Measurements from ENCODE around the gene DUSP3. TPM values are rescaled to one million over a fixed set of nuclear protein-coding genes. Genes with fewer than 3 reads are reported as not detected.

Gene DUSP3
- total RNA-seq: 10 to 100 TPM in 3 of 5 experiments, 1 to 10 TPM in 2; 8.5 to 31.0 (median 11.0) TPM
- 1 to 10 TPM; 5.4 to 6.1 TPM for polyA plus RNA-seq
- 13.5 reads per million, percentile 42 among the genes with 10 or more reads in this experiment for total RNA-seq

GRCh38 chr17:43778337-43779144, at the start of gene DUSP3:
DUSP3 (minus strand) TSS chr17:43778977; CDS start chr17:43778924, 53 bp downstream.
- ChIA-PET POLR2A (interaction anchor here (1.0 kb wide), 1 partner anchor 780 kb away, joined by 3 read pairs; the partner anchor contains the start of gene RPL27), CTCF (interaction anchor here (1.1 to 1.3 kb wide), 2 partner anchors 11 to 68 kb away, joined by 3 to 4 read pairs; partner anchors contain the start of gene CD300LG)
- DNase-seq: peak; percentile 70 to 82 (median 78)
- H3K27me3 ChIP-seq (ENCODE audit: control insufficient read depth in 2 of 2, insufficient read depth in 2 of 2, low read length in 2 of 2): no peaks in the 10 kb centered on the region
- peaks cover 0 to 20% (median 0%) of the 10 kb centered on the region in 3 experiments for H3K36me3 ChIP-seq (ENCODE audit: control insufficient read depth in 2 of 3, insufficient read depth in 3 of 3, low read length in 3 of 3)
- Mint-ChIP-seq H3K36me3 (peaks cover 0 to 4% (median 0%) of the 10 kb centered on the region in 5 donors), H3K4me1 (peaks cover 0 to 15% (median 10%) of the 10 kb centered on the region in 7 donors), H3K9me3 (no peaks in the 10 kb centered on the region), H3K27ac (peak within 1 kb of the TSS in 7 of 9 donors; percentile 71 to 86 (median 78)), H3K4me3 (peak within 1 kb of the TSS; percentile 80 to 89 (median 84)), H3K27me3 (peaks cover 16 to 38% (median 24%) of the 10 kb centered on the region in 5 donors)
- peak within 1 kb of the TSS; percentile 79 for H3K27ac ChIP-seq (ENCODE audit: low read depth, low read length)
- H3K9me3 ChIP-seq (ENCODE audit: control insufficient read depth in 2 of 3, low read length in 3 of 3): no peaks in the 10 kb centered on the region
- H3K4me3 ChIP-seq (ENCODE audit: low read length): peak within 1 kb of the TSS; percentile 74
- intact Hi-C loops (cut with micrococcal nuclease): loop anchor here in 1 of 2 donors (1.0 to 5.0 kb wide), 2 partner anchors 54 to 68 kb away; partner anchors contain the start of gene MPP3
- H3K4me1 ChIP-seq (ENCODE audit: control insufficient read depth in 2 of 2, insufficient read depth in 2 of 2, low read length in 2 of 2): peaks cover 7% of the 10 kb centered on the region in 2 donors
- ATAC-seq: peak; percentile 97

- no peak overlapping the region for H3K4me3 Mint-ChIP-seq
- H3K36me3 Mint-ChIP-seq: no peaks in the 10 kb centered on the region
- DNase-seq: no peak
- Histone ChIP-seq H3K27me3 (ENCODE audit: control insufficient read depth in 2 of 2, insufficient read depth in 2 of 2, low read length in 2 of 2) (no peaks in the 10 kb centered on the region), H3K27ac (ENCODE audit: low read depth, low read length) (no peak overlapping the region), H3K36me3 (ENCODE audit: control insufficient read depth in 2 of 3, insufficient read depth in 3 of 3, low read length in 3 of 3) (no peaks in the 10 kb centered on the region), H3K9me3 (ENCODE audit: control insufficient read depth in 2 of 3, low read length in 3 of 3) (no peaks in the 10 kb centered on the region), H3K4me3 (ENCODE audit: low read length) (no peak overlapping the region), H3K4me1 (ENCODE audit: control insufficient read depth in 2 of 2, insufficient read depth in 2 of 2, low read length in 2 of 2) (no peaks in the 10 kb centered on the region)
- H3K27ac Mint-ChIP-seq: no peak overlapping the region
- H3K4me1 Mint-ChIP-seq: peaks cover 0 to 15% (median 7%) of the 10 kb centered on the region in 7 donors
- H3K27me3 Mint-ChIP-seq: peaks cover 0 to 31% (median 0%) of the 10 kb centered on the region in 5 donors
- POLR2A ChIA-PET: no interaction called here
- no peaks in the 10 kb centered on the region for H3K9me3 Mint-ChIP-seq
- CTCF ChIA-PET: interaction anchor here (1.5 kb wide), 1 partner anchor 11 kb away, joined by 3 read pairs; no protein-coding TSS in a partner anchor
- intact Hi-C loops (cut with micrococcal nuclease): no loop called here
- ATAC-seq: no peak
Measured at GRCh38 chr17:43827596-43827995, 48.8 kb upstream of the DUSP3 start.

- Histone ChIP-seq H3K36me3 (ENCODE audit: control insufficient read depth in 2 of 3, insufficient read depth in 3 of 3, low read length in 3 of 3) (no peaks in the 10 kb centered on the region), H3K27ac (ENCODE audit: low read depth, low read length) (no peak overlapping the region), H3K4me3 (ENCODE audit: low read length) (no peak overlapping the region), H3K4me1 (ENCODE audit: control insufficient read depth in 2 of 2, insufficient read depth in 2 of 2, low read length in 2 of 2) (no peaks in the 10 kb centered on the region), H3K27me3 (ENCODE audit: control insufficient read depth in 2 of 2, insufficient read depth in 2 of 2, low read length in 2 of 2) (no peaks in the 10 kb centered on the region), H3K9me3 (ENCODE audit: control insufficient read depth in 2 of 3, low read length in 3 of 3) (no peaks in the 10 kb centered on the region)
- DNase-seq: no peak
- Mint-ChIP-seq H3K27me3 (peaks cover 0 to 20% (median 0%) of the 10 kb centered on the region in 5 donors), H3K4me1 (peaks cover 0 to 5% (median 3%) of the 10 kb centered on the region in 7 donors), H3K27ac (no peak overlapping the region), H3K36me3 (no peaks in the 10 kb centered on the region), H3K9me3 (no peaks in the 10 kb centered on the region), H3K4me3 (no peak overlapping the region)
- no peak for ATAC-seq
- intact Hi-C loops (cut with micrococcal nuclease): no loop called here
- ChIA-PET CTCF (interaction anchor here (0.7 to 1.5 kb wide), 3 partner anchors 12 to 118 kb away, joined by 3 read pairs; no protein-coding TSS in a partner anchor), POLR2A (no interaction called here)
Measured at GRCh38 chr17:43826206-43826605, 47.4 kb upstream of the DUSP3 start.

GRCh38 chr17:43825567-43825966, 46.8 kb upstream of the DUSP3 start:
- no peaks in the 10 kb centered on the region for H3K9me3 ChIP-seq (ENCODE audit: control insufficient read depth in 2 of 3, low read length in 3 of 3)
- H3K36me3 ChIP-seq (ENCODE audit: control insufficient read depth in 2 of 3, insufficient read depth in 3 of 3, low read length in 3 of 3): no peaks in the 10 kb centered on the region
- H3K9me3 Mint-ChIP-seq: no peaks in the 10 kb centered on the region
- peaks cover 0 to 13% (median 0%) of the 10 kb centered on the region in 5 donors for H3K27me3 Mint-ChIP-seq
- intact Hi-C loops (cut with micrococcal nuclease): no loop called here
- ChIA-PET POLR2A (no interaction called here), CTCF (interaction anchor here (0.6 to 0.7 kb wide), 2 partner anchors 19 to 150 kb away, joined by 3 read pairs; no protein-coding TSS in a partner anchor)
- no peaks in the 10 kb centered on the region for H3K36me3 Mint-ChIP-seq
- no peak for DNase-seq
- no peaks in the 10 kb centered on the region for H3K4me1 ChIP-seq (ENCODE audit: control insufficient read depth in 2 of 2, insufficient read depth in 2 of 2, low read length in 2 of 2)
- H3K4me1 Mint-ChIP-seq: peaks cover 0 to 4% (median 0%) of the 10 kb centered on the region in 7 donors
- no peak overlapping the region for H3K27ac Mint-ChIP-seq
- H3K27ac ChIP-seq (ENCODE audit: low read depth, low read length): no peak overlapping the region
- H3K4me3 ChIP-seq (ENCODE audit: low read length): no peak overlapping the region
- H3K27me3 ChIP-seq (ENCODE audit: control insufficient read depth in 2 of 2, insufficient read depth in 2 of 2, low read length in 2 of 2): no peaks in the 10 kb centered on the region
- no peak for ATAC-seq
- H3K4me3 Mint-ChIP-seq: no peak overlapping the region

GRCh38 chr17:43823350-43824084, 44.7 kb upstream of the DUSP3 start:
- Histone ChIP-seq H3K27me3 (ENCODE audit: control insufficient read depth in 2 of 2, insufficient read depth in 2 of 2, low read length in 2 of 2) (no peaks in the 10 kb centered on the region), H3K36me3 (ENCODE audit: control insufficient read depth in 2 of 3, insufficient read depth in 3 of 3, low read length in 3 of 3) (no peaks in the 10 kb centered on the region), H3K4me3 (ENCODE audit: low read length) (no peak overlapping the region), H3K27ac (ENCODE audit: low read depth, low read length) (no peak overlapping the region), H3K9me3 (ENCODE audit: control insufficient read depth in 2 of 3, low read length in 3 of 3) (no peaks in the 10 kb centered on the region), H3K4me1 (ENCODE audit: control insufficient read depth in 2 of 2, insufficient read depth in 2 of 2, low read length in 2 of 2) (no peaks in the 10 kb centered on the region)
- DNase-seq (no peak), ATAC-seq (no peak)
- intact Hi-C loops (cut with micrococcal nuclease): no loop called here
- H3K27ac Mint-ChIP-seq: no peak overlapping the region
- H3K4me3 Mint-ChIP-seq: no peak overlapping the region
- H3K4me1 Mint-ChIP-seq: no peaks in the 10 kb centered on the region
- no peaks in the 10 kb centered on the region for H3K9me3 Mint-ChIP-seq
- CTCF ChIA-PET: no interaction called here
- POLR2A ChIA-PET: no interaction called here
- peaks cover 0 to 6% (median 0%) of the 10 kb centered on the region in 5 donors for H3K27me3 Mint-ChIP-seq
- H3K36me3 Mint-ChIP-seq: no peaks in the 10 kb centered on the region

GRCh38 chr17:43822570-43823190, 43.9 kb upstream of the DUSP3 start:
- no peak overlapping the region for H3K4me3 ChIP-seq (ENCODE audit: low read length)
- DNase-seq (no peak), ATAC-seq (no peak)
- Mint-ChIP-seq H3K4me3 (no peak overlapping the region), H3K36me3 (no peaks in the 10 kb centered on the region), H3K27ac (no peak overlapping the region), H3K27me3 (peaks cover 0 to 6% (median 0%) of the 10 kb centered on the region in 5 donors), H3K9me3 (no peaks in the 10 kb centered on the region), H3K4me1 (no peaks in the 10 kb centered on the region)
- no peaks in the 10 kb centered on the region for H3K9me3 ChIP-seq (ENCODE audit: control insufficient read depth in 2 of 3, low read length in 3 of 3)
- intact Hi-C loops (cut with micrococcal nuclease): no loop called here
- H3K4me1 ChIP-seq (ENCODE audit: control insufficient read depth in 2 of 2, insufficient read depth in 2 of 2, low read length in 2 of 2): no peaks in the 10 kb centered on the region
- ChIA-PET POLR2A (no interaction called here), CTCF (interaction anchor here (0.6 kb wide), 1 partner anchor 31 kb away, joined by 6 read pairs; no protein-coding TSS in a partner anchor)
- H3K27me3 ChIP-seq (ENCODE audit: control insufficient read depth in 2 of 2, insufficient read depth in 2 of 2, low read length in 2 of 2): no peaks in the 10 kb centered on the region
- no peak overlapping the region for H3K27ac ChIP-seq (ENCODE audit: low read depth, low read length)
- no peaks in the 10 kb centered on the region for H3K36me3 ChIP-seq (ENCODE audit: control insufficient read depth in 2 of 3, insufficient read depth in 3 of 3, low read length in 3 of 3)
